Esophagus muscularis mucosa (tissue), 4 donors: ENCODE measurements around the gene KANSL2.

Source experiments
- CTCF ChIP-seq, 3 experiments: fragments of 200-600 bp in 2 of 3; fragments of 450-650 bp in 1 of 3; sonication (generic) in 2 of 3; IDR thresholded peaks; one replicate each; pipeline ENCODE4 v1.5.1; 2017 to 2019; ENCODE audit warnings: antibody characterized with exemption in 3 of 3, mild to moderate bottlenecking in 2 of 3, moderate library complexity in 1 of 3
- EP300 ChIP-seq: sonication (generic); formaldehyde crosslinking; IDR thresholded peaks from one replicate; pipeline ENCODE4 v1.6.1; 2017; ENCODE audit warnings: antibody characterized with exemption
- POLR2A ChIP-seq: fragments of 450-650 bp; IDR thresholded peaks from one replicate; pipeline ENCODE4 v1.6.1; 2017; ENCODE audit warnings: antibody characterized with exemption, moderate library complexity, mild to moderate bottlenecking, low read depth

GRCh38 chr12:48615681-48616080 is 66.4 kb downstream of the KANSL2 start:
- no peak for TF ChIP-seq CTCF (IDR thresholded peaks at IDR 0.05)
- TF ChIP-seq POLR2A = no peak
- no peak for TF ChIP-seq EP300
